ENCODE measurements around the gene POLG2.

- TF ChIP-seq CTCF (IDR thresholded peaks at IDR 0.05) (no peak), ZFX (IDR thresholded peaks at IDR 0.05; ENCODE audit: borderline replicate concordance) (no peak)
These were observed 47.9 kb upstream of the POLG2 start for GRCh38 chr17:64544742-64545141.
